ENCODE results near the gene MAN2B2. TPM values are rescaled to one million over a fixed set of nuclear protein-coding genes. Genes with fewer than 3 reads are reported as not detected.

Gene MAN2B2
- total and polyA plus RNA-seq, 2 of the 4 experiments (the other 2 are of a cell fraction) = 13.4 to 34.1 TPM

- in situ Hi-C loops (cut with MboI; ENCODE audit: low sequenced_read_pairs) = loop anchor here (10.0 kb wide), 1 partner anchor 287 kb away; no protein-coding TSS in a partner anchor
- CTCF ChIA-PET = no interaction called here
Observed at GRCh38 chr4:6541789-6542188, 33.2 kb upstream of the MAN2B2 start.

More at GRCh38 chr4:6541789-6542188, 33.2 kb upstream of the MAN2B2 start:
- Histone ChIP-seq H4K91ac (ENCODE audit: insufficient read depth, low read depth, low read length) (no peak overlapping the region), H3K27me3 (ENCODE audit: control insufficient read depth, insufficient read depth, low read length) (no peaks in the 10 kb centered on the region; the same call in 1 of the 2 replicates), H3K9me1 (ENCODE audit: insufficient read depth, low read length) (no peaks in the 10 kb centered on the region), H3K4me2 (ENCODE audit: low read depth, low read length) (no peak overlapping the region), H3K4ac (ENCODE audit: low read depth, low read length) (no peak overlapping the region), H3K27ac (ENCODE audit: insufficient read depth, low read length) (no peak overlapping the region), H2AK9ac (replicated peaks; ENCODE audit: low read depth, low read length, poor library complexity) (no peak overlapping the region), H3K4me3 (ENCODE audit: insufficient read depth, low read depth, low read length) (no peak overlapping the region), H2BK15ac (ENCODE audit: low read depth, low read length) (no peak overlapping the region), H3K4me1 (ENCODE audit: control insufficient read depth, insufficient read depth, low read length) (no peaks in the 10 kb centered on the region), H4K5ac (ENCODE audit: low read depth, low read length) (no peak overlapping the region), H3K14ac (replicated peaks; ENCODE audit: low read depth, low read length) (no peak overlapping the region), H3K18ac (ENCODE audit: low read depth, low read length) (no peak overlapping the region), H3K9ac (ENCODE audit: low read depth, low read length) (no peak overlapping the region), H2AFZ (replicated peaks; ENCODE audit: low read length, poor library complexity) (no peak overlapping the region), H4K20me1 (ENCODE audit: insufficient read depth, low read length) (no peaks in the 10 kb centered on the region), H3K23ac (ENCODE audit: low read depth, low read length) (no peak overlapping the region), H3K36me3 (ENCODE audit: control insufficient read depth, insufficient read depth, low read length) (no peaks in the 10 kb centered on the region), H2BK20ac (ENCODE audit: low read depth, low read length) (no peak overlapping the region), H3K79me1 (ENCODE audit: low read depth in 1 of 2, low read length in 2 of 2) (no peaks in the 10 kb centered on the region), H3K9me3 (ENCODE audit: control insufficient read depth, insufficient read depth, low read length) (no peaks in the 10 kb centered on the region), H2AK5ac (ENCODE audit: low read depth, low read length) (no peak overlapping the region), H4K8ac (ENCODE audit: low read depth in 2 of 2, low read length in 2 of 2) (no peak overlapping the region), H2BK5ac (ENCODE audit: low read depth, low read length, poor library complexity, severe bottlenecking) (no peak overlapping the region), H3K56ac (ENCODE audit: extremely low read depth, insufficient read depth, low read length) (no peak overlapping the region), H2BK120ac (ENCODE audit: low read depth, low read length) (no peak overlapping the region)
- TF ChIP-seq FOS (IDR thresholded peaks at IDR 0.05; ENCODE audit: low read depth, low read length) (no peak), CEBPB (IDR thresholded peaks at IDR 0.05; ENCODE audit: low read depth, low read length) (no peak), RAD21 (IDR thresholded peaks at IDR 0.05; ENCODE audit: low read length) (no peak), RFX5 (IDR thresholded peaks at IDR 0.05; ENCODE audit: low read depth, low read length) (no peak), CTCF (conservative IDR thresholded peaks at IDR 0.05; ENCODE audit: low read depth, low read length) (no peak), MAFK (IDR thresholded peaks at IDR 0.05; ENCODE audit: low read depth, low read length) (no peak), ELK1 (IDR thresholded peaks at IDR 0.05; ENCODE audit: borderline replicate concordance, low read depth, low read length) (no peak), NFE2L2 (IDR thresholded peaks at IDR 0.05; ENCODE audit: low read depth, low read length) (no peak), MXI1 (IDR thresholded peaks at IDR 0.05; ENCODE audit: borderline replicate concordance, low read depth, low read length) (no peak), BHLHE40 (IDR thresholded peaks at IDR 0.05; ENCODE audit: low read depth, low read length) (no peak), SMC3 (IDR thresholded peaks at IDR 0.05; ENCODE audit: low read depth, low read length) (no peak), POLR2A (IDR thresholded peaks at IDR 0.05; ENCODE audit: low read depth, low read length) (no peak), CHD1 (IDR thresholded peaks at IDR 0.05; ENCODE audit: low read depth, low read length) (no peak)
- POLR2A ChIA-PET (ENCODE audit: unreplicated experiment) = no interaction called here
- DNase-seq (no peak), ATAC-seq (ENCODE audit: low read depth) (no peak)
- dilution Hi-C loops (cut with HindIII; ENCODE audit: low sequenced_read_pairs, unreplicated experiment) = no loop called here
- intact Hi-C loops (cut with micrococcal nuclease) = no loop called here
- BruUV-seq (replicated peaks) = no TSS peak
- 90% methylated on average over 3 of the region's 6 CpGs; no CpG with 5 or more reads in 1 of the 2 experiments for WGBS, 2 experiments (ENCODE audit: extremely low coverage in 2 of 2, insufficient read length in 1 of 2)

Measured in IMR-90 (cell line).